A549 (cell line): Measurements from ENCODE around the gene RHBDL1. TPM values are rescaled to one million over a fixed set of nuclear protein-coding genes. Genes with fewer than 3 reads are reported as not detected.
"Not testable (repeated sequence)": the region's sequence is repeated elsewhere in the genome, so short reads cannot be mapped to it uniquely, and the experiment has no call there.

Source experiments
- ATAC-seq, 2 experiments: fragments of 200-7000 bp in 1 of 2; fragments of >200 bp in 1 of 2; cut with Nextera tagmentation in 1 of 2; cut with Tn5 transposase in 1 of 2; 3 replicates each; pipeline versions ENCODE4 v1.8.0 to v1.9.1; 2018 to 2020; ENCODE audit warnings: mild to moderate bottlenecking in 1 of 2, moderate library complexity in 1 of 2
- CTCF ChIA-PET: fragments of 300-600 bp; sonication (Branson Sonifier 250); formaldehyde crosslinking; extraction: SDS; loops from one replicate; lab custom pipeline; 2021; ENCODE audit warnings: antibody characterized with exemption, inconsistent platforms; lab: Yijun Ruan, JAX
- POLR2A ChIA-PET: fragments of 350-600 bp; formaldehyde crosslinking; extraction: SDS; loops from one replicate; lab custom pipeline; 2021; ENCODE audit warnings: antibody characterized with exemption, inconsistent platforms; lab: Yijun Ruan, JAX
- DNase-seq, 2 experiments: peaks; one replicate each; pipeline versions ENCODE4 v3.0.0 to v3.0.0-alpha.2; 2011 to 2016; ENCODE audit warnings: low read depth in 1 of 2, low spot score in 1 of 2
- FAIRE-seq: peaks from 2 replicates; lab custom pipeline; 2011; peaks lifted over from hg19 to GRCh38; lab: Jason Lieb, UNC
- H3K27ac ChIP-seq, 2 experiments: fragments of >200 bp; sonication (Bioruptor Twin); formaldehyde crosslinking; 3 replicates each; pipeline ENCODE4 v1.5.1; 2016 to 2017
- H3K4me1 ChIP-seq: fragments of >200 bp; sonication (Bioruptor Twin); formaldehyde crosslinking; 3 replicates; pipeline ENCODE4 v1.6.1; 2016
- H3K4me2 ChIP-seq: fragments of >200 bp; sonication (Bioruptor Twin); formaldehyde crosslinking; 3 replicates; pipeline ENCODE4 v1.6.1; 2016
- H3K4me3 ChIP-seq: fragments of >200 bp; sonication (Bioruptor Twin); formaldehyde crosslinking; 3 replicates; pipeline ENCODE4 v1.5.1; 2016
- H3K9me3 ChIP-seq: fragments of >200 bp; sonication (Bioruptor Twin); formaldehyde crosslinking; 3 replicates; pipeline ENCODE4 v1.6.1; 2016
- CEBPB ChIP-seq, 2 experiments: fragments of >200 bp in 1 of 2; sonication (Bioruptor Twin) in 1 of 2; formaldehyde crosslinking in 1 of 2; IDR thresholded peaks; 2 replicates each; pipeline ENCODE4 v1.6.1; 2012 to 2016
- CHD4 ChIP-seq: fragments of 200-600 bp; sonication (generic); IDR thresholded peaks from 2 replicates; pipeline ENCODE4 v1.6.1; 2016; ENCODE audit warnings: antibody characterized with exemption, mild to moderate bottlenecking, borderline replicate concordance
- ESRRA ChIP-seq: fragments of 150-350 bp; IDR thresholded peaks from 2 replicates; pipeline ENCODE4 v1.6.1; 2014; ENCODE audit warnings: mild to moderate bottlenecking, low read length, borderline replicate concordance
- HOXB13 ChIP-seq: fragments of 250-450 bp; sonication (Bioruptor Pico); IDR thresholded peaks from 2 replicates; pipeline ENCODE4 v1.5.0; 2020; ENCODE audit warnings: low read depth, mild to moderate bottlenecking, moderate library complexity
- HOXB5 ChIP-seq: fragments of 250-450 bp; sonication (Bioruptor Pico); IDR thresholded peaks from 2 replicates; pipeline ENCODE4 v1.5.0; 2020; ENCODE audit warnings: mild to moderate bottlenecking, moderate library complexity
- KDM5A ChIP-seq: fragments of 200-600 bp; sonication (generic); IDR thresholded peaks from 2 replicates; pipeline ENCODE4 v1.6.1; 2016; ENCODE audit warnings: antibody characterized with exemption, mild to moderate bottlenecking
- NPAS2 ChIP-seq: fragments of 250-450 bp; sonication (Bioruptor Pico); IDR thresholded peaks from 2 replicates; pipeline ENCODE4 v1.8.0; 2022; ENCODE audit warnings: mild to moderate bottlenecking, moderate library complexity, borderline replicate concordance
- PHF8 ChIP-seq: fragments of 200-600 bp; sonication (generic); IDR thresholded peaks from 2 replicates; pipeline ENCODE4 v1.6.1; 2016; ENCODE audit warnings: low read depth, mild to moderate bottlenecking, antibody characterized with exemption, moderate library complexity, borderline replicate concordance
- POLR2A ChIP-seq: IDR thresholded peaks from 2 replicates; pipeline ENCODE4 v1.6.1; 2012; ENCODE audit warnings: mild to moderate bottlenecking, low read length
- RCOR1 ChIP-seq: fragments of 150-350 bp; IDR thresholded peaks from 2 replicates; pipeline ENCODE4 v1.6.1; 2014; ENCODE audit warnings: antibody characterized with exemption, low read length, low read depth
- RFX5 ChIP-seq: fragments of 450-650 bp; IDR thresholded peaks from 2 replicates; pipeline ENCODE4 v1.7.1; 2014; ENCODE audit warnings: antibody characterized with exemption, mild to moderate bottlenecking, moderate library complexity
- RNF2 ChIP-seq: fragments of 200-600 bp; sonication (generic); IDR thresholded peaks from 2 replicates; pipeline ENCODE4 v1.6.1; 2016; ENCODE audit warnings: low read depth, mild to moderate bottlenecking, antibody characterized with exemption, moderate library complexity, borderline replicate concordance
- SMC3 ChIP-seq: fragments of >200 bp; sonication (Bioruptor Twin); formaldehyde crosslinking; IDR thresholded peaks from 3 replicates; pipeline ENCODE4 v1.6.1; 2018; ENCODE audit warnings: inconsistent platforms
- SREBF2 ChIP-seq: fragments of 450-650 bp; IDR thresholded peaks from 2 replicates; pipeline ENCODE4 v1.6.1; 2014; ENCODE audit warnings: mild to moderate bottlenecking, moderate library complexity
- TP53 ChIP-seq: fragments of 250-450 bp; sonication (Bioruptor Pico); IDR thresholded peaks from 2 replicates; pipeline ENCODE4 v1.5.0; 2021; ENCODE audit warnings: mild to moderate bottlenecking, moderate library complexity
- ZC3H11A ChIP-seq: fragments of 450-650 bp; IDR thresholded peaks from 2 replicates; pipeline ENCODE4 v1.6.1; 2014; ENCODE audit warnings: antibody characterized with exemption, mild to moderate bottlenecking
- ZNF302 ChIP-seq: fragments of 250-450 bp; sonication (Bioruptor Pico); IDR thresholded peaks from 2 replicates; pipeline ENCODE4 v1.9.0; 2021; ENCODE audit warnings: inconsistent platforms, mild to moderate bottlenecking, moderate library complexity
- WGBS: methylation state at CpG from one replicate; pipeline ENCODE4 v1.1.6; 2017; ENCODE audit errors: missing lambda C conversion rate; 5-methylcytosine and 5-hydroxymethylcytosine counted together
- polyA plus RNA-seq, 4 experiments: library from polyadenylated mRNA; depleted of rRNA in 3 of 4; stranded (reverse); fragments of >200 nt; fragmentation: RNase III in 1 of 4; extraction: RNeasy Plus Mini Kit Qiagen cat#74134 plus additional on column Dnase treatment in 1 of 4; gene quantifications; 2 replicates in 3 of 4; 3 replicates in 1 of 4; pipeline ENCODE4 v1.2.3, GENCODE V29; 2011 to 2017
- TF ChIP-seq, protein P1 (sequence below): fragments of 450-650 bp; IDR thresholded peaks from 2 replicates; pipeline ENCODE4 v1.6.1; 2014; ENCODE audit warnings: antibody characterized with exemption
- TF ChIP-seq, protein P2 (sequence below): fragments of 250-450 bp; sonication (Bioruptor Pico); IDR thresholded peaks from 2 replicates; pipeline ENCODE4 v1.5.0; 2020; ENCODE audit warnings: low read depth, mild to moderate bottlenecking, moderate library complexity
- TF ChIP-seq, protein P3 (sequence below): fragments of >200 bp; sonication (Bioruptor Twin); formaldehyde crosslinking; IDR thresholded peaks from 3 replicates; pipeline ENCODE4 v1.5.1; 2016
- TF ChIP-seq, protein P4 (sequence below): IDR thresholded peaks from 2 replicates; pipeline ENCODE4 v1.6.1; 2012
- TF ChIP-seq, protein P5 (sequence below): fragments of >200 bp; sonication (Bioruptor Twin); formaldehyde crosslinking; IDR thresholded peaks from 2 replicates; pipeline ENCODE4 v1.6.1; 2016
- TF ChIP-seq, protein P6 (sequence below): IDR thresholded peaks from 2 replicates; pipeline ENCODE4 v1.6.1; 2012

The RHBDL1 gene
- polyA plus RNA-seq, 2 of the 4 experiments (the other 2 are of a cell fraction) = 0.56 to 1.4 TPM

DNA sequence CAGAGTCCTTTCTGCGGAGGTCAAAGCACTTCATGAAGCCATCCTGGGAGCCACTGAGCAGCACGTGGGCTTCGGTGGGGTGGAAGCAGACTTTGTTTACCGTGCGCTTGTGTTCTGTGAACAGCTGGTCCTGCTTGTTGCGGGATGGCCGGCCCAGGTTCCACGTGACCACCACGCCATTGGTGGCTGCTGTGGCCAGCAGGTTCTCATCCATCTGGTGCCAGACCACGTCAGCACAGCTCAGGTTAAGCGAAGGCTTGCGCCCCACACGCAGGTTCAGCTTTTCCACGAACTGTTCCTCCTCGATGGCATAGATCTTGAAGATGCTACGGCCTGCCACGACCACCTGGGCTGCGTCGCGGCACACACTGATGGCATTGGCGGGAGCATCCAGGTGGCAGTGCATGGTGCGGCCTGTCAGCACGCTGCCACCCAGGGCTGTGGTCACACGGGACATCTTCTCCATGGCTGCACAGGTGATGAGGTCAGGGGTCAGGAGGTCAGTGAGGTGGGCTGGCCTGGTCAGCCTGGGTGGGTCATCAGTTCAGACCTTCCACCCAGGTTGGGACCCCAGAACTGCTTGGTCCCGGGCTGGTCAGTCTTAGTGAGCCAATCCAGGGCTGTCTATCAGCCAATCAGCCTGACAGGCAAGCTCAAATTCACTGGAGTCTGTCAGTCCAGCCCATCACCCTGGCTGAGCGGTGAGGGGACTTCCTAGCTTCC is 13.9 kb downstream of the RHBDL1 start:
- WGBS = 80% methylated on average over 26 of the region's 26 CpGs
- ChIA-PET CTCF (interaction anchor here (1.3 to 4.8 kb wide), 5 partner anchors 15 to 27 kb away, joined by 3 to 32 read pairs (median 5); partner anchors contain the start of gene RHOT2), POLR2A (interaction anchor here (0.5 to 1.8 kb wide), 6 partner anchors 8 to 33 kb away, joined by 3 to 12 read pairs (median 4); partner anchors contain the start of gene STUB1)
- TF ChIP-seq HOXB5 (CRISPR knock-in tag) (no peak), KDM5A (no peak), SREBF2 (no peak), ESRRA (no peak), ZNF302 (CRISPR knock-in tag) (no peak), SMC3 (no peak), POLR2A (peak; percentile 24; the same call in 1 of the 2 replicates)
- TF ChIP-seq, protein P1, sequence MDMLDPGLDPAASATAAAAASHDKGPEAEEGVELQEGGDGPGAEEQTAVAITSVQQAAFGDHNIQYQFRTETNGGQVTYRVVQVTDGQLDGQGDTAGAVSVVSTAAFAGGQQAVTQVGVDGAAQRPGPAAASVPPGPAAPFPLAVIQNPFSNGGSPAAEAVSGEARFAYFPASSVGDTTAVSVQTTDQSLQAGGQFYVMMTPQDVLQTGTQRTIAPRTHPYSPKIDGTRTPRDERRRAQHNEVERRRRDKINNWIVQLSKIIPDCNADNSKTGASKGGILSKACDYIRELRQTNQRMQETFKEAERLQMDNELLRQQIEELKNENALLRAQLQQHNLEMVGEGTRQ = no peak
- Histone ChIP-seq H3K4me3 (peak overlapping the region; percentile 71), H3K27ac (peak overlapping the region; percentile 89 to 94), H3K4me1 (peaks cover 15% of the 10 kb centered on the region; the same call in 1 of the 3 replicates), H3K9me3 (no peaks in the 10 kb centered on the region), H3K4me2 (peak overlapping the region; percentile 82)
- FAIRE-seq (no peak), DNase-seq (no peak), ATAC-seq (peak in 1 of 2 experiments; percentile 1; a peak in 2 of 6 replicates)

DNA sequence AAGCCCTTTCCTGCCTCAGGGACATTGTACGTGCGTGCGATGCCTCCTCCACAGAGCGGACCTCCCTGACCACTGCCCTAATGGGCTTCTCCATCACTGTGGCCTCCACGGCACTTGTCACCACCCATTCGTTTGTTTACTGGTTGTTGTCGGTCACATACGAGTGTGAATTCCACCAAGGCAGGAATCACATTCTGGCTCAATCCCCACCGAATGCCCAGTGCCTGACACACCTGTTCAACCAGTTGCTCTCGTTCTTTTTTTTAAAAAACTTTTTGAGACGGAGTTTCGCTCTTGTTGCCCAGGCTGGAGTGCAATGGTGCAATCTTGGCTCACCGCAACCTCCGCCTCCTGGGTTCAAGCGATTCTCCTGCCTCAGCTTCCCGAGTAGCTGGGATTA is 15.8 kb downstream of the RHBDL1 start:
- peaks cover 25% of the 10 kb centered on the region; the same call in 2 of the 3 replicates for H3K4me1 ChIP-seq
- H3K4me3 ChIP-seq, FAIRE-seq, H3K4me2 ChIP-seq, H3K27ac ChIP-seq, CTCF ChIA-PET, POLR2A ChIA-PET, H3K9me3 ChIP-seq, ATAC-seq, DNase-seq: not testable (repeated sequence)
- WGBS = 81% methylated on average over 16 of the region's 16 CpGs

DNA sequence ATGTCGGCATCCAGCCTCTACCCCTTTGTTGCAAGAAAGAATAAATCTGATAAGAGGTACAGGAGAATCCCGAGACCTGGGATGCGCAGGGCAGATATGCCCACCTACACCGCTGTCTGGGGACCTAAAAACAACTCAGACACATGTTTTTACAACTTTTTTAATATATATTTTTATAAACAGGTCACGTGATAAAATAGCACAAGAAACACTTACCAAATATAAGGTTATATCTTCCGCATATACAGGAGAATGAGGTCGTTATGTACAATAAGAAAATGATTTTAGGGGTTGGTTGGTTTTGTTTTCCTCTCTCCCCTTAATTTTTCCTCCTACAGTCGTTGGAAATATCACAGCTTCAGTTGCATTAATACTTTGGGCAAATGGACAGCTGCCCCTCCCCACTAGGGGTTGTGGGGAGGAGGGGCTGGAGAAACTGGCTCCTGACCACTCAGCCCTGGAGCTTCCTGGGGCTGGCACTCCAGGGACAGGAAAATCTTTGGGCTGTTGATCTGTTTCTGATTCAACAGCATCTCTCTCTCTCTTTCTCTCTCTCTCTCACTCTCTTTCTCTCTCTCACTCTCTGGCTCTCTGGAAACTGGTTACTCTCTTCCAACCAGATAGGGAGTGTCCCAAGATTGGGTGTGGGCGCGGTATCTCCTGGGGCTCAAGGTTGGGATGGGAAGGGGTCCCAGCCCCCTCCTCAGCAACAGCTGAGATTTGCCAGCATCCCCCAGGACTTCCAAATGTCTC is 17.1 kb downstream of the RHBDL1 start:
- peaks cover 25% of the 10 kb centered on the region; the same call in 2 of the 3 replicates for H3K4me1 ChIP-seq
- TF ChIP-seq ESRRA = no peak
- ChIA-PET POLR2A (no interaction called here), CTCF (interaction anchor here (2.2 to 2.3 kb wide), 2 partner anchors 19 to 23 kb away, joined by 5 to 13 read pairs; no protein-coding TSS in a partner anchor)
- no peak overlapping the region for H3K27ac ChIP-seq
- H3K9me3 ChIP-seq = no peaks in the 10 kb centered on the region
- FAIRE-seq (no peak), DNase-seq (no peak), ATAC-seq (no peak)
- H3K4me2 ChIP-seq = no peak overlapping the region
- no peak overlapping the region for H3K4me3 ChIP-seq
- WGBS = 56% methylated on average over 10 of the region's 10 CpGs

DNA sequence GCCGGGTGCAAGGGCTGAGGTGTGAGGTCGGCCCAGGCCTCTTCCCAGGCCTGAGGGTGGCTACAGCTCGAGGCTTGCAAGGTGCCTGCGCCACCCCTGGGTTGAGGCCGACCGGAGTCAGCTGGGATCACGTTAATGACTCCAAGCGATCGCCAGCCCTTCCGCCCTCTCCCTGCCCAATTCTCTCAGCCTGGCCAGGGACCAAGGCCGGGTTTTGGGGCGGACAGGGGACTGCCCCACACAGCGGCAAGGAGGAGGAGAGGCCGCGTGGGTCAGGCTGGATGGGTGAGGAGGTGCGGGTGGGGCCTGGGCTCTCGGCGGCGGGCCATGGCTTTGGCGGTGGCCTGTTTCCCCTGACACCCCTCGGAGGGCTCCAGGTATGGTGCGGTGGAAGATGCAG is 17.9 kb downstream of the RHBDL1 start:
- WGBS = 89% methylated on average over 12 of the region's 22 CpGs
- no peaks in the 10 kb centered on the region for H3K9me3 ChIP-seq
- H3K4me2 ChIP-seq = no peak overlapping the region
- H3K4me3 ChIP-seq = no peak overlapping the region
- ATAC-seq (no peak), DNase-seq (no peak), FAIRE-seq (no peak)
- POLR2A ChIA-PET = no interaction called here
- CTCF ChIA-PET = interaction anchor here (2.2 to 2.3 kb wide), 2 partner anchors 18 to 22 kb away, joined by 5 to 13 read pairs; no protein-coding TSS in a partner anchor
- no peak overlapping the region for H3K27ac ChIP-seq
- peaks cover 25% of the 10 kb centered on the region; the same call in 2 of the 3 replicates for H3K4me1 ChIP-seq
- TF ChIP-seq, protein P2, sequence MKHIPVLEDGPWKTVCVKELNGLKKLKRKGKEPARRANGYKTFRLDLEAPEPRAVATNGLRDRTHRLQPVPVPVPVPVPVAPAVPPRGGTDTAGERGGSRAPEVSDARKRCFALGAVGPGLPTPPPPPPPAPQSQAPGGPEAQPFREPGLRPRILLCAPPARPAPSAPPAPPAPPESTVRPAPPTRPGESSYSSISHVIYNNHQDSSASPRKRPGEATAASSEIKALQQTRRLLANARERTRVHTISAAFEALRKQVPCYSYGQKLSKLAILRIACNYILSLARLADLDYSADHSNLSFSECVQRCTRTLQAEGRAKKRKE = no peak
- TF ChIP-seq, protein P3, sequence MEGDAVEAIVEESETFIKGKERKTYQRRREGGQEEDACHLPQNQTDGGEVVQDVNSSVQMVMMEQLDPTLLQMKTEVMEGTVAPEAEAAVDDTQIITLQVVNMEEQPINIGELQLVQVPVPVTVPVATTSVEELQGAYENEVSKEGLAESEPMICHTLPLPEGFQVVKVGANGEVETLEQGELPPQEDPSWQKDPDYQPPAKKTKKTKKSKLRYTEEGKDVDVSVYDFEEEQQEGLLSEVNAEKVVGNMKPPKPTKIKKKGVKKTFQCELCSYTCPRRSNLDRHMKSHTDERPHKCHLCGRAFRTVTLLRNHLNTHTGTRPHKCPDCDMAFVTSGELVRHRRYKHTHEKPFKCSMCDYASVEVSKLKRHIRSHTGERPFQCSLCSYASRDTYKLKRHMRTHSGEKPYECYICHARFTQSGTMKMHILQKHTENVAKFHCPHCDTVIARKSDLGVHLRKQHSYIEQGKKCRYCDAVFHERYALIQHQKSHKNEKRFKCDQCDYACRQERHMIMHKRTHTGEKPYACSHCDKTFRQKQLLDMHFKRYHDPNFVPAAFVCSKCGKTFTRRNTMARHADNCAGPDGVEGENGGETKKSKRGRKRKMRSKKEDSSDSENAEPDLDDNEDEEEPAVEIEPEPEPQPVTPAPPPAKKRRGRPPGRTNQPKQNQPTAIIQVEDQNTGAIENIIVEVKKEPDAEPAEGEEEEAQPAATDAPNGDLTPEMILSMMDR = no peak
- TF ChIP-seq PHF8 (no peak), SMC3 (no peak), ZC3H11A (no peak), RCOR1 (no peak), NPAS2 (no peak), POLR2A (no peak), RFX5 (no peak), RNF2 (no peak), HOXB13 (CRISPR knock-in tag) (no peak), CHD4 (no peak), TP53 (CRISPR knock-in tag) (no peak), CEBPB (IDR thresholded peaks at IDR 0.05) (no peak)
- TF ChIP-seq, protein P4, sequence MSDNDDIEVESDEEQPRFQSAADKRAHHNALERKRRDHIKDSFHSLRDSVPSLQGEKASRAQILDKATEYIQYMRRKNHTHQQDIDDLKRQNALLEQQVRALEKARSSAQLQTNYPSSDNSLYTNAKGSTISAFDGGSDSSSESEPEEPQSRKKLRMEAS = no peak
- TF ChIP-seq, protein P5, sequence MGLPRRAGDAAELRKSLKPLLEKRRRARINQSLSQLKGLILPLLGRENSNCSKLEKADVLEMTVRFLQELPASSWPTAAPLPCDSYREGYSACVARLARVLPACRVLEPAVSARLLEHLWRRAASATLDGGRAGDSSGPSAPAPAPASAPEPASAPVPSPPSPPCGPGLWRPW = no peak
- TF ChIP-seq, protein P6, sequence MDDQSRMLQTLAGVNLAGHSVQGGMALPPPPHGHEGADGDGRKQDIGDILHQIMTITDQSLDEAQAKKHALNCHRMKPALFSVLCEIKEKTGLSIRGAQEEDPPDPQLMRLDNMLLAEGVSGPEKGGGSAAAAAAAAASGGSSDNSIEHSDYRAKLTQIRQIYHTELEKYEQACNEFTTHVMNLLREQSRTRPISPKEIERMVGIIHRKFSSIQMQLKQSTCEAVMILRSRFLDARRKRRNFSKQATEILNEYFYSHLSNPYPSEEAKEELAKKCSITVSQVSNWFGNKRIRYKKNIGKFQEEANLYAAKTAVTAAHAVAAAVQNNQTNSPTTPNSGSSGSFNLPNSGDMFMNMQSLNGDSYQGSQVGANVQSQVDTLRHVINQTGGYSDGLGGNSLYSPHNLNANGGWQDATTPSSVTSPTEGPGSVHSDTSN = no peak
